Endothelial cell of umbilical vein (primary cell): ENCODE measurements around the gene ARHGAP15. TPM values are rescaled to one million over a fixed set of nuclear protein-coding genes. Genes with fewer than 3 reads are reported as not detected.

Experiments
- BruUV-seq: library from RNA; stranded (reverse); fragments of 400-500 nt; replicated peaks from 2 replicates; lab custom pipeline; 2021; lab: Mats Ljungman, UMichigan
- CTCF ChIA-PET: fragments of 300-600, 350-600 bp; sonication (Branson Sonifier 250); formaldehyde crosslinking; loops from one replicate; lab custom pipeline; 2021; ENCODE audit warnings: antibody characterized with exemption, inconsistent platforms; lab: Charles Lee
- POLR2A ChIA-PET: fragments of 300-600, 350-600 bp; sonication (Branson Sonifier 250); formaldehyde crosslinking; loops from one replicate; lab custom pipeline; 2021; ENCODE audit warnings: antibody characterized with exemption, inconsistent platforms; lab: Charles Lee
- DNase-seq: peaks from one replicate; pipeline ENCODE4 v3.0.0-alpha.2; 2011; ENCODE audit warnings: low read depth, low spot score
- FAIRE-seq: peaks from 2 replicates; lab custom pipeline; 2011; peaks lifted over from hg19 to GRCh38; lab: Jason Lieb, UNC
- H2AFZ ChIP-seq: 2 replicates; pipeline ENCODE4 v1.6.0; 2012; ENCODE audit warnings: low read depth, low read length, control low read depth, inconsistent platforms
- H3K27ac ChIP-seq: 2 replicates; pipeline ENCODE4 v1.5.1; 2011; ENCODE audit warnings: low read depth, mild to moderate bottlenecking, control low read depth, low read length, moderate library complexity; ENCODE audit not compliant: insufficient read depth
- H3K27me3 ChIP-seq, 2 experiments: 2 replicates each; pipeline versions ENCODE4 v1.6.0 to v1.6.1; 2011; ENCODE audit warnings: low read length in 2 of 2, mixed read lengths in 1 of 2; ENCODE audit not compliant: control insufficient read depth in 2 of 2, insufficient read depth in 2 of 2
- H3K36me3 ChIP-seq, 2 experiments: 2 replicates in 1 of 2; 3 replicates in 1 of 2; pipeline ENCODE4 v1.5.1; 2011; ENCODE audit warnings: low read length in 2 of 2, mild to moderate bottlenecking in 1 of 2, moderate library complexity in 1 of 2; ENCODE audit not compliant: control insufficient read depth in 2 of 2, insufficient read depth in 2 of 2; ENCODE audit errors: extremely low read depth in 1 of 2
- H3K4me1 ChIP-seq: 3 replicates; pipeline ENCODE4 v1.5.1; 2011; ENCODE audit warnings: mild to moderate bottlenecking, low read length; ENCODE audit not compliant: control insufficient read depth, insufficient read depth; ENCODE audit errors: extremely low read depth
- H3K4me2 ChIP-seq: 2 replicates; pipeline ENCODE4 v1.6.1; 2011; ENCODE audit warnings: low read length, control low read depth, mixed read lengths; ENCODE audit not compliant: insufficient read depth
- H3K4me3 ChIP-seq, 3 experiments: fragments of 200-600 bp in 1 of 3; sonication (generic), shearing (Covaris generic) in 1 of 3; replicated peaks in 1 of 3; 2 replicates each; pipeline ENCODE4 v1.5.1; 2011 to 2016; ENCODE audit warnings: control low read depth in 3 of 3, low read length in 3 of 3, mild to moderate bottlenecking in 2 of 3, inconsistent platforms in 1 of 3, low read depth in 1 of 3, moderate library complexity in 1 of 3; ENCODE audit not compliant: insufficient read depth in 1 of 3
- H3K79me2 ChIP-seq: 2 replicates; pipeline ENCODE4 v1.6.0; 2012; ENCODE audit warnings: low read length, inconsistent platforms; ENCODE audit not compliant: control insufficient read depth, insufficient read depth
- H3K9ac ChIP-seq: replicated peaks from 2 replicates; pipeline ENCODE3; 2011; ENCODE audit warnings: low read length, control low read depth; ENCODE audit not compliant: insufficient read depth; ENCODE audit errors: extremely low read depth
- H3K9me1 ChIP-seq: replicated peaks from 3 replicates; pipeline ENCODE4 v1.6.0; 2011; ENCODE audit warnings: mild to moderate bottlenecking, low read length; ENCODE audit not compliant: control insufficient read depth, insufficient read depth; ENCODE audit errors: extremely low read depth
- H3K9me3 ChIP-seq: replicated peaks from 2 replicates; pipeline ENCODE4 v1.5.1; 2012; ENCODE audit warnings: low read length, inconsistent platforms; ENCODE audit not compliant: control insufficient read depth, insufficient read depth
- H4K20me1 ChIP-seq: replicated peaks from 2 replicates; pipeline ENCODE3; 2011; ENCODE audit warnings: mild to moderate bottlenecking, low read length; ENCODE audit not compliant: control insufficient read depth, insufficient read depth; ENCODE audit errors: extremely low read depth
- CTCF ChIP-seq, 2 donors: IDR thresholded peaks; 1 replicate in 1 of 2; 2 replicates in 1 of 2; pipeline ENCODE4 v1.5.1; 2011; ENCODE audit warnings: low read length in 2 of 2, mild to moderate bottlenecking in 2 of 2, moderate library complexity in 2 of 2, control low read depth in 1 of 2, inconsistent platforms in 1 of 2, low read depth in 1 of 2; ENCODE audit not compliant: insufficient read depth in 1 of 2; ENCODE audit errors: extremely low read depth in 1 of 2
- EZH2 ChIP-seq: IDR thresholded peaks from 2 replicates; pipeline ENCODE4 v1.6.1; 2012; ENCODE audit warnings: borderline replicate concordance, low read depth, mild to moderate bottlenecking, moderate library complexity, low read length, inconsistent platforms; ENCODE audit not compliant: severe bottlenecking
- FOS ChIP-seq: IDR thresholded peaks from 2 replicates; pipeline ENCODE4 v1.6.1; 2011; ENCODE audit warnings: mild to moderate bottlenecking, low read length, moderate library complexity, borderline replicate concordance; ENCODE audit not compliant: insufficient read depth
- GATA2 ChIP-seq: IDR thresholded peaks from 2 replicates; pipeline ENCODE4 v1.7.0; 2011; ENCODE audit warnings: low read depth, mild to moderate bottlenecking, moderate library complexity, mixed read lengths, low read length; ENCODE audit not compliant: insufficient read length, insufficient read depth
- JUN ChIP-seq: IDR thresholded peaks from 2 replicates; pipeline ENCODE4 v1.6.1; 2011; ENCODE audit warnings: borderline replicate concordance, low read depth; ENCODE audit not compliant: insufficient read length, insufficient read depth
- MAX ChIP-seq: IDR thresholded peaks from 2 replicates; pipeline ENCODE4 v1.6.1; 2011; ENCODE audit not compliant: insufficient read depth, insufficient read length
- MYC ChIP-seq: IDR thresholded peaks from one replicate; pipeline ENCODE4 v1.6.1; 2011; ENCODE audit warnings: mild to moderate bottlenecking, low read depth, low read length
- POLR2A ChIP-seq: IDR thresholded peaks from 2 replicates; pipeline ENCODE4 v1.6.1; 2012; ENCODE audit warnings: low read depth, mild to moderate bottlenecking, control low read depth, low read length
- POLR2AphosphoS5 ChIP-seq: IDR thresholded peaks from 2 replicates; pipeline ENCODE4 v1.6.1; 2012; ENCODE audit warnings: low read depth, mild to moderate bottlenecking, control low read depth, low read length, moderate library complexity; ENCODE audit not compliant: insufficient read depth
- dilution Hi-C: fragments of 300-500 bp; cut with MboI; formaldehyde crosslinking; loops from one replicate; pipeline ENCODE4 v1.15.0; 2019; ENCODE audit warnings: low sequenced_read_pairs; ENCODE audit not compliant: extremely low pct_ligation_motif_present
- intact Hi-C: fragments of 100-400 bp; cut with micrococcal nuclease; formaldehyde crosslinking; loops from one replicate; pipeline ENCODE4 v1.10.0; 2022
- polyA plus RNA-seq, 4 experiments: library from polyadenylated mRNA; depleted of rRNA in 3 of 4; stranded (reverse) in 3 of 4; unstranded in 1 of 4; fragments of >200 nt; gene quantifications; 2 replicates each; pipeline versions ENCODE4 v1.2.1 to v1.2.3, GENCODE V29; 2011 to 2012; ENCODE audit warnings: missing spikeins in 1 of 4
- total RNA-seq: library from RNA; stranded (reverse); gene quantifications from 2 replicates; pipeline ENCODE4 v1.2.3, GENCODE V29; 2021

ARHGAP15 gene
- total and polyA plus RNA-seq, 2 donors (not counting 3 experiments of a cell fraction or from before 2014, with no cell fraction given): not detected

GRCh38 chr2:143186876-143187275 is 57.7 kb downstream of the ARHGAP15 start:
- Histone ChIP-seq H3K4me2 (no peak overlapping the region), H2AFZ (no peak overlapping the region), H3K4me3 (no peak overlapping the region), H3K9me1 (no peaks in the 10 kb centered on the region), H3K9me3 (no peaks in the 10 kb centered on the region), H3K4me1 (no peaks in the 10 kb centered on the region), H3K27me3 (peaks cover 0 to 3% of the 10 kb centered on the region in 2 experiments), H4K20me1 (no peaks in the 10 kb centered on the region), H3K79me2 (no peaks in the 10 kb centered on the region), H3K27ac (no peak overlapping the region), H3K9ac (no peak overlapping the region), H3K36me3 (no peaks in the 10 kb centered on the region)
- no peak for DNase-seq
- dilution Hi-C loops: no loop called here
- BruUV-seq: no TSS peak
- no peak for FAIRE-seq
- ChIA-PET CTCF (no interaction called here), POLR2A (no interaction called here)
- TF ChIP-seq CTCF (IDR thresholded peaks at IDR 0.05; ENCODE audit: extremely low read depth in 1 of 2, insufficient read depth in 1 of 2, low read depth in 1 of 2, low read length in 2 of 2) (no peak), EZH2 (no peak), POLR2A (no peak)
- intact Hi-C loops: no loop called here

GRCh38 chr2:143190431-143190830 is 61.2 kb downstream of the ARHGAP15 start:
- intact Hi-C loops: no loop called here
- H3K4me1 ChIP-seq: no peaks in the 10 kb centered on the region
- dilution Hi-C loops: no loop called here
- H4K20me1 ChIP-seq: no peaks in the 10 kb centered on the region
- H3K9ac ChIP-seq: no peak overlapping the region
- ChIA-PET CTCF (interaction anchor here (1.9 kb wide), 1 partner anchor 32 kb away, joined by 4 read pairs; no protein-coding TSS in a partner anchor), POLR2A (no interaction called here)
- BruUV-seq: no TSS peak
- no peaks in the 10 kb centered on the region for H3K79me2 ChIP-seq
- DNase-seq (no peak), FAIRE-seq (no peak)
- no peaks in the 10 kb centered on the region for H3K9me3 ChIP-seq
- no peak overlapping the region for H3K4me2 ChIP-seq
- H2AFZ ChIP-seq: no peak overlapping the region
- H3K9me1 ChIP-seq: no peaks in the 10 kb centered on the region
- H3K27ac ChIP-seq: no peak overlapping the region
- no peak overlapping the region for H3K4me3 ChIP-seq
- no peaks in the 10 kb centered on the region for H3K27me3 ChIP-seq
- TF ChIP-seq FOS (no peak), EZH2 (no peak), MAX (no peak), CTCF (IDR thresholded peaks at IDR 0.05; ENCODE audit: extremely low read depth in 1 of 2, insufficient read depth in 1 of 2, low read depth in 1 of 2, low read length in 2 of 2) (no peak), MYC (no peak), GATA2 (no peak), POLR2A (no peak), JUN (no peak), POLR2AphosphoS5 (no peak)
- no peaks in the 10 kb centered on the region for H3K36me3 ChIP-seq
